Stimulated activated naive CD8-positive, alpha-beta T cell treated with anti-CD3 and anti-CD28 coated beads, Interleukin-15, Interleukin-2, amounts not matched to agents 100 ng/mL and 50 ng/mL, for 24 hours (primary cell): ENCODE measurements around the gene RPS21.

ENCODE experiments used
- H3K27ac Mint-ChIP-seq: one replicate; pipeline ENCODE4 v1.8.0; 2021; ENCODE audit warnings: mild to moderate bottlenecking, mixed read lengths
- H3K27me3 Mint-ChIP-seq: one replicate; pipeline ENCODE4 v1.8.0; 2021; ENCODE audit warnings: mixed read lengths
- H3K36me3 Mint-ChIP-seq: one replicate; pipeline ENCODE4 v1.8.0; 2021; ENCODE audit warnings: low read depth, mixed read lengths
- H3K4me1 Mint-ChIP-seq: one replicate; pipeline ENCODE4 v1.8.0; 2021; ENCODE audit warnings: low read depth, mixed read lengths
- H3K4me3 Mint-ChIP-seq: one replicate; pipeline ENCODE4 v1.8.0; 2021; ENCODE audit warnings: mild to moderate bottlenecking, mixed read lengths
- H3K9me3 Mint-ChIP-seq: one replicate; pipeline ENCODE4 v1.8.0; 2021; ENCODE audit warnings: mixed read lengths

Gene RPS21

GRCh38 chr20:62359043-62359490 lies 27.8 kb upstream of the RPS21 start:
- Mint-ChIP-seq H3K27me3 (no peaks in the 10 kb centered on the region), H3K4me1 (no peaks in the 10 kb centered on the region), H3K27ac (no peak overlapping the region), H3K9me3 (no peaks in the 10 kb centered on the region), H3K36me3 (no peaks in the 10 kb centered on the region), H3K4me3 (no peak overlapping the region)

GRCh38 chr20:62359491-62360121 lies 27.3 kb upstream of the RPS21 start:
- no peaks in the 10 kb centered on the region for H3K36me3 Mint-ChIP-seq
- no peaks in the 10 kb centered on the region for H3K9me3 Mint-ChIP-seq
- H3K27ac Mint-ChIP-seq = no peak overlapping the region
- H3K27me3 Mint-ChIP-seq = no peaks in the 10 kb centered on the region
- H3K4me3 Mint-ChIP-seq = no peak overlapping the region
- H3K4me1 Mint-ChIP-seq = no peaks in the 10 kb centered on the region

- no peak overlapping the region for H3K4me3 Mint-ChIP-seq
- H3K9me3 Mint-ChIP-seq = no peaks in the 10 kb centered on the region
Measured at GRCh38 chr20:62360854-62361798, 25.8 kb upstream of the RPS21 start.

GRCh38 chr20:62361799-62362589 lies 24.9 kb upstream of the RPS21 start:
- no peaks in the 10 kb centered on the region for H3K36me3 Mint-ChIP-seq
- H3K27ac Mint-ChIP-seq = no peak overlapping the region
- no peaks in the 10 kb centered on the region for H3K4me1 Mint-ChIP-seq
- H3K27me3 Mint-ChIP-seq = peaks cover 4% of the 10 kb centered on the region
- H3K9me3 Mint-ChIP-seq = no peaks in the 10 kb centered on the region
- no peak overlapping the region for H3K4me3 Mint-ChIP-seq

More at GRCh38 chr20:62360854-62361798, 25.8 kb upstream of the RPS21 start:
- H3K4me1 Mint-ChIP-seq = no peaks in the 10 kb centered on the region
- no peak overlapping the region for H3K27ac Mint-ChIP-seq
- no peaks in the 10 kb centered on the region for H3K36me3 Mint-ChIP-seq
- H3K27me3 Mint-ChIP-seq = peaks cover 4% of the 10 kb centered on the region

- H3K9me3 Mint-ChIP-seq = no peaks in the 10 kb centered on the region
- no peak overlapping the region for H3K27ac Mint-ChIP-seq
- H3K4me1 Mint-ChIP-seq = peaks cover 1% of the 10 kb centered on the region
- peaks cover 4% of the 10 kb centered on the region for H3K27me3 Mint-ChIP-seq
- H3K36me3 Mint-ChIP-seq = no peaks in the 10 kb centered on the region
- no peak overlapping the region for H3K4me3 Mint-ChIP-seq
Measured at GRCh38 chr20:62362590-62362940, 24.3 kb upstream of the RPS21 start.

GRCh38 chr20:62362991-62363919 lies 23.6 kb upstream of the RPS21 start:
- Mint-ChIP-seq H3K4me3 (no peak overlapping the region), H3K27me3 (peaks cover 5% of the 10 kb centered on the region), H3K27ac (no peak overlapping the region), H3K4me1 (peaks cover 3% of the 10 kb centered on the region), H3K36me3 (no peaks in the 10 kb centered on the region), H3K9me3 (no peaks in the 10 kb centered on the region)

- no peak overlapping the region for H3K27ac Mint-ChIP-seq
- H3K36me3 Mint-ChIP-seq = no peaks in the 10 kb centered on the region
- H3K4me3 Mint-ChIP-seq = no peak overlapping the region
Measured at GRCh38 chr20:62363920-62364851, 22.7 kb upstream of the RPS21 start.

GRCh38 chr20:62364911-62365736 lies 21.8 kb upstream of the RPS21 start:
- Mint-ChIP-seq H3K27me3 (peaks cover 12% of the 10 kb centered on the region), H3K36me3 (no peaks in the 10 kb centered on the region), H3K4me1 (peaks cover 13% of the 10 kb centered on the region), H3K27ac (no peak overlapping the region), H3K9me3 (no peaks in the 10 kb centered on the region), H3K4me3 (peak overlapping the region; percentile 41)

More at GRCh38 chr20:62363920-62364851, 22.7 kb upstream of the RPS21 start:
- Mint-ChIP-seq H3K27me3 (peaks cover 9% of the 10 kb centered on the region), H3K4me1 (peaks cover 9% of the 10 kb centered on the region), H3K9me3 (no peaks in the 10 kb centered on the region)

GRCh38 chr20:62365814-62366369 lies 21.0 kb upstream of the RPS21 start:
- H3K4me3 Mint-ChIP-seq = no peak overlapping the region
- H3K36me3 Mint-ChIP-seq = no peaks in the 10 kb centered on the region
- H3K27me3 Mint-ChIP-seq = peaks cover 12% of the 10 kb centered on the region
- H3K9me3 Mint-ChIP-seq = no peaks in the 10 kb centered on the region
- peaks cover 13% of the 10 kb centered on the region for H3K4me1 Mint-ChIP-seq
- no peak overlapping the region for H3K27ac Mint-ChIP-seq

- no peak overlapping the region for H3K27ac Mint-ChIP-seq
- no peak overlapping the region for H3K4me3 Mint-ChIP-seq
- peaks cover 12% of the 10 kb centered on the region for H3K27me3 Mint-ChIP-seq
- peaks cover 13% of the 10 kb centered on the region for H3K4me1 Mint-ChIP-seq
- no peaks in the 10 kb centered on the region for H3K9me3 Mint-ChIP-seq
- no peaks in the 10 kb centered on the region for H3K36me3 Mint-ChIP-seq
Measured at GRCh38 chr20:62366370-62367135, 20.4 kb upstream of the RPS21 start.

- H3K4me3 Mint-ChIP-seq = no peak within 1 kb of the TSS
Measured at GRCh38 chr20:62367136-62367632, 19.7 kb upstream of the RPS21 start, which contains the start of gene LAMA5. LAMA5 (minus strand) TSS chr20:62367312; CDS start chr20:62367245, 67 bp downstream.

More at GRCh38 chr20:62367136-62367632, 19.7 kb upstream of the RPS21 start, which contains the start of gene LAMA5:
- Mint-ChIP-seq H3K36me3 (no peaks in the 10 kb centered on the region), H3K27me3 (peaks cover 12% of the 10 kb centered on the region), H3K27ac (no peak within 1 kb of the TSS), H3K9me3 (no peaks in the 10 kb centered on the region), H3K4me1 (peaks cover 13% of the 10 kb centered on the region)
